NCI-H2171 (cell line): ENCODE measurements around the gene ABHD14A.

Experiments
- DNase-seq: peaks from one replicate; lab custom pipeline; 2025; lab: John Stamatoyannopoulos, UW

The ABHD14A gene

GRCh38 chr3:51957520-51958205 is 17.2 kb upstream of the ABHD14A start:
- no peak for DNase-seq

GRCh38 chr3:51958603-51959521 is 16.0 kb upstream of the ABHD14A start:
- DNase-seq, result no peak

GRCh38 chr3:51959651-51960050 is 15.2 kb upstream of the ABHD14A start:
- no peak for DNase-seq

GRCh38 chr3:51960386-51960785 is 14.5 kb upstream of the ABHD14A start:
- no peak for DNase-seq

GRCh38 chr3:51961011-51961410 is 13.9 kb upstream of the ABHD14A start:
- no peak for DNase-seq

- DNase-seq, result no peak
These were observed 13.0 kb upstream of the ABHD14A start for GRCh38 chr3:51961602-51962569.

- DNase-seq, result no peak
These were observed 11.9 kb upstream of the ABHD14A start for GRCh38 chr3:51962854-51963530.

GRCh38 chr3:51963951-51964451 is 10.9 kb upstream of the ABHD14A start:
- no peak for DNase-seq

- DNase-seq, result no peak
These were observed 10.3 kb upstream of the ABHD14A start for GRCh38 chr3:51964521-51964920.

GRCh38 chr3:51966016-51966415 is 8.8 kb upstream of the ABHD14A start:
- DNase-seq, result no peak

- no peak for DNase-seq
These were observed 8.4 kb upstream of the ABHD14A start for GRCh38 chr3:51966486-51966885.

GRCh38 chr3:51966922-51967383 is 7.9 kb upstream of the ABHD14A start:
- DNase-seq, result no peak

GRCh38 chr3:51967384-51968169 is 7.3 kb upstream of the ABHD14A start, which contains the start of gene PCBP4:
PCBP4 (minus strand) TSS chr3:51967454; CDS start chr3:51961240, 6,214 bp downstream.
- DNase-seq, result no peak

GRCh38 chr3:51968170-51968775 is 6.6 kb upstream of the ABHD14A start:
- DNase-seq, result no peak

GRCh38 chr3:51968883-51969678 is 5.8 kb upstream of the ABHD14A start:
- no peak for DNase-seq

GRCh38 chr3:51969841-51970240 is 5.0 kb upstream of the ABHD14A start:
- DNase-seq, result no peak

- DNase-seq, result no peak
These were observed 4.1 kb upstream of the ABHD14A start for GRCh38 chr3:51970606-51971300.

GRCh38 chr3:51971350-51971749 is 3.5 kb upstream of the ABHD14A start:
- no peak for DNase-seq
